Adipocyte (in vitro differentiated cells): Measurements from ENCODE around the gene AGAP2.

Experiments used
- DNase-seq: peaks from one replicate; pipeline ENCODE4 v3.0.0-alpha.2; 2015; ENCODE audit warnings: low read depth
- H3K27me3 ChIP-seq: replicated peaks from 2 replicates; pipeline ENCODE4 v1.7.0; 2013; ENCODE audit warnings: mild to moderate bottlenecking, low read length, moderate library complexity; ENCODE audit not compliant: control insufficient read depth, insufficient read depth
- H3K36me3 ChIP-seq: 2 replicates; pipeline ENCODE4 v1.7.0; 2013; ENCODE audit warnings: low read length, mild to moderate bottlenecking, moderate library complexity; ENCODE audit not compliant: control insufficient read depth, insufficient read depth, severe bottlenecking
- H3K4me1 ChIP-seq: 2 replicates; pipeline ENCODE4 v1.7.0; 2013; ENCODE audit warnings: mild to moderate bottlenecking, low read length, moderate library complexity; ENCODE audit not compliant: control insufficient read depth, insufficient read depth
- H3K4me3 ChIP-seq: 2 replicates; pipeline ENCODE4 v1.7.0; 2013; ENCODE audit warnings: mild to moderate bottlenecking, low read length, moderate library complexity
- H3K9ac ChIP-seq: 2 replicates; pipeline ENCODE4 v1.7.0; 2013; ENCODE audit warnings: mild to moderate bottlenecking, low read length, moderate library complexity
- H3K9me3 ChIP-seq: 2 replicates; pipeline ENCODE4 v1.7.0; 2013; ENCODE audit warnings: mild to moderate bottlenecking, low read length, moderate library complexity; ENCODE audit not compliant: control insufficient read depth

AGAP2 gene

DNA sequence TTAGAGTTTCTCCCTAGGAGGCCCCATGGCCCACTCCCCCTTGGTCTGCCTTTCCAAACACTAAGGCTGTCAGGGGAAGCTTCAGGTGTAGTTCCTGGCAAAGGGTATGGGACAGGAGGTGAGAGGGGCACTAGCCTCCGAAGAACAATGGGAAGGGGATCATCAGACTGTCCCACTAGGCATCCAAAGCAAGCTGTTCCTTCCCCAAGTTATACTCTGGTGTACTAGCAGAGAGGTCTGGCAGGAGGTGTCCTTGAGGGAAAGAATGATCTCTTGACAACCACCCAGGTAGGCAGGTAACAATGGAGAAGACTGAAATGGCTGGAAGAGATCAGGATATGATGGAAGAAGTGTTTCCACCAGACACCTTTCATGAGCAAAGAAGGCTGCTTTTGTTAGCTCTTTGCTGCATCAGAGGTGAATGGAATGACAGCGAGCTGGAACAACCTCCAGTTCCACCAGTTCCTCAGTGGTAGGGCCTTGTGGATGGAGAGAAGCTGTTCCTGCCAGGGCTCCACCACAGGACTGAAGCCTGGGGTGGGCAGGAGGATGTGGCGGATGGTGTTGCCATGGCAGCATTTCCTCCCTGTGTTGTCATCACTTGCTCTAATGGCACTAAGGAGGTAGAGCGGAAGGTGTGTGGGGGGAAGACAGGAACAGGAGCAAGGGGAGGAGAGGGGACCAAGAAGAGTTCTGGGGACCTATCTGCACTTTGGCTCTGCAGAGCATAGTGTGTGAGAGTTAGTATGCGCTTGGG lies 2.3 kb upstream of the AGAP2 start:
- H3K36me3 ChIP-seq: no peaks in the 10 kb centered on the region
- no peaks in the 10 kb centered on the region for H3K9me3 ChIP-seq
- no peak overlapping the region for H3K9ac ChIP-seq
- H3K27me3 ChIP-seq: peaks cover 43% of the 10 kb centered on the region
- no peak overlapping the region for H3K4me3 ChIP-seq
- peaks cover 10% of the 10 kb centered on the region for H3K4me1 ChIP-seq
- no peak for DNase-seq

DNA sequence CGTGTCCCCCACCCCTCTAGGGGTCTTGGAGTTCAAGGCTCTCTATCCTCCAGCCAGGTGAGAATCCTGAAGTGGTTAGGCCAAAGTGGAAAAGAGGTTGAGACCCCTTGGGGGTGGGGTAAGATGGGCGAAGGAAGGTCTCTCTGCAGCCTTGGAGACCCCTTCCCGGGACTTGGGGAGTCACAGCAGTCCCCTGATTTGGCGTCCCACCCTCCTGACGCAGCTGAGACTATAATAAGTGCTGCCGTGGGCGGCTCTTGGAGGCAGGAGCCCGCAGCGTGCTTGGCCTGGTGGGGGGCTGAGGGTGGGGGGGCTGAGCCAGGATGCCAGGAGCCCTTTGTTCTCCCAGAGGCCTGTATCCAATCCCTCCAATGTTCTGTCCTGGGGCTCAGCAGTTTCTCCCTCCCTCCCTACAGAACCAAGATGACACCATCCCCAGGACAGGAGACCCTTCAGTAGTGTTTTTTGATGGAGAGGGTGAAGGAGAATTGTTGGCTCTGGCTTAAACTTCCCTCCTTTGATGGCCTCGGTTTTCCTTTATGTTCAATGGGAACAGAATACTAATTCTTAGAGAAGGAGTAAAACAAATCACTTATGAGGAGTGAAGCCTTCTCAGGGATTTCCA lies 1.5 kb upstream of the AGAP2 start:
- Histone ChIP-seq H3K4me1 (peaks cover 6% of the 10 kb centered on the region), H3K27me3 (peaks cover 50% of the 10 kb centered on the region), H3K4me3 (no peak overlapping the region), H3K36me3 (no peaks in the 10 kb centered on the region), H3K9me3 (no peaks in the 10 kb centered on the region), H3K9ac (no peak overlapping the region)
- no peak for DNase-seq

DNA sequence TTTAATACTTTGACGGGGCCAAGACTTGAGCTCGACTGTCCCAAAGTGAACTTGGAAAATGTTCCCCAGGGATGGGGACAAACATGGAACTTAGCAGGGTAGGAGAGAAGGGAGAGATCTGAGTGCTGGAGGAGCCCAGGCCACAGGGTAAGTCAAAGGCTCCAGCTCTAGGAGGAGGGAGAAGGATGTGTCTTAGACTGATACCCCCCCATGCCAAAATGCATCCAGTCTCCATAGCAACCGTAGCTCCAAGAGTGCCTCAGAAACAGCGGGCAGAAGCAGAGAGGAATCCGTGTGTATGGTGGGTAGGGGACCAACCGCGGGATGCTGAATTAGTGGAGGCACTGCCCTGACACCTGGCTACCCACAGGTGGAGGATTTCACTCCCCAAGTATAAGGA lies 845 bp upstream of the AGAP2 start:
- H3K4me1 ChIP-seq: peaks cover 6% of the 10 kb centered on the region
- DNase-seq: no peak
- peaks cover 55% of the 10 kb centered on the region for H3K27me3 ChIP-seq
- H3K9me3 ChIP-seq: no peaks in the 10 kb centered on the region
- no peaks in the 10 kb centered on the region for H3K36me3 ChIP-seq
- H3K4me3 ChIP-seq: no peak overlapping the region
- no peak overlapping the region for H3K9ac ChIP-seq

DNA sequence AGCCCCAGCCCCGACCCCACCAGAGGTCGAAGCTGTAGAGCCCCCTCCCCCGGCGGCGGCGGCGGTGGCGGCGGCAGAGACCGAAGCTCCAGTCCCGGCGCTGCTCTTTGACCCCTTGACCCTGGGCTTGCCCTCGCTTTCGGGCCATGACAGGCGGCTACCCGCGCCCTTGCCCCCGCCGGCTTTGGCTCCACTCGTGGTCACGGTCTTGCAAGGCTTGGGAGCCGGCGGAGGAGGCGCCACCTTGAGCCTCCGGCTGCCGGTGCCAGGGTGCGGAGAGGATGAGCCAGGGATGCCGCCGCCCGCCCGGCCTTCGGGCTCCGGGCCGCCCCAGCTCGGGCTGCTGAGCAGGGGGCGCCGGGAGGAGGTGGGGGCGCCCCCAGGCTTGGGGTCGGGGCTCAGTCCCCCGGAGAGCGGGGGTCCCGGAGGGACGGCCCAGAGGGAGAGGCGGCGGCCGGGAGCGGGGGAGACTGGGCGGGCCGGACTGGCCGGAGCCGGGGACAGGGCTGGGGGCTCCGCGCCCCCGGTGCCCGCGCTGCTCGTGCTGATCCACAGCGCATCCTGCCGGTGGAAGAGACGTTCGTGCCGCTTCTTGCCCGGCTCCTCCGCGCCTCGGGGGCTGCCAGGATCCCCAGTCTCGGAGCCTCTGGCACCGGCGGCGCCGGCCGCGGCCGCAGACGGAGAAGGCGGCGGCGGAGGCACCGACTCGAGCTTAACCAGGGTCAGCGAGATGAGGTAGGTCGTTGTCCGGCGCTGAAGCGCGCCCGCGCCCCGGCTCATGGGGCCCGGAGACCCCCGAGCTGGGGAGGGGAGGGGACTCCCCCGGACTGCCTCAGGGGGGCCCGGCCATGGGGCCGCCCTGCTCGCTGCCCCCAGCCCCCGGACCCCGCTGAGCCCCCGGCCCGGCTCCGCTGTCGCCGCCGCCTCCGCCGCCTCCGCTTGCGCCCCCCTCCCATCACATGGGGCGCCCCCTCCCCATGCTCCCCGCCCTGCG lies 778 bp downstream of the AGAP2 start:
- H3K4me3 ChIP-seq: no peak overlapping the region
- H3K36me3 ChIP-seq: no peaks in the 10 kb centered on the region
- peak; percentile 72 for DNase-seq
- H3K9me3 ChIP-seq: no peaks in the 10 kb centered on the region
- H3K27me3 ChIP-seq: peaks cover 61% of the 10 kb centered on the region
- no peaks in the 10 kb centered on the region for H3K4me1 ChIP-seq
- H3K9ac ChIP-seq: no peak overlapping the region

DNA sequence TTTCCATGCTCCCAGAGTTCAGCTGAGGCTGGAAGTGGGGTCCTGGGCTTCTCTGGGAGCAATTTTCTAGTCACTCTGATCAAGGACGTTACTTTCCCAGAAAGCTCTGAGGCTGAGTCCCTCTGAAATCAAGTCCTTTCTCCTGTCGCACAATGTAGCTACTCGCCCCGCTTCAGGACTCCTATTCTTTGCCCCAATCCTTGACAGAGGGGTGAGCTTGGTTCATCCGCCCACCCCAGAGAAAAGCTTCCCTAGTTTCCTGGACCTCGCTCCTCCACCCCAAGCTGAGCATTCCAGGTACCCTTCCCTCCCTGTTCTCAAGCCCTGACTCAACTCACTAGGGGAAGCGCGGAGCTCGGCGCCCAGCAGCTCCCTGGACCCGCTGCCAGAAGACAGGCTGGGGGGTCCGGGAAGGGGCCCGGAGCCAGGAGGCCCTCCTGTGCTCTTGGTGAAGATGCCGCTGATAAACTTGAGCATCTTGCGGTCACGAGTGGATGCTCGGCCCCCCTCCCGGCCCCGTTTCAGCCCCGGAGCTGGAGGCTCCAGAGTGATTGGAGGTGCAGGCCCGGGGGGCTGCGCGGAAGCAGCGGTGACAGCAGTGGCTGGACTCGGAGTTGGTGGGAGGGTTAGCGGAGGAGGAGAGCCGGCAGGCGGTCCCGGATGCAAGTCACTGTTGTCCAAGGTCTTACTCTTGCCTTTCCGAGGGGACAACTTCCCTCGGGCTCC lies 1.6 kb downstream of the AGAP2 start:
- Histone ChIP-seq H3K4me1 (no peaks in the 10 kb centered on the region), H3K9ac (no peak overlapping the region), H3K9me3 (no peaks in the 10 kb centered on the region), H3K36me3 (no peaks in the 10 kb centered on the region), H3K27me3 (peaks cover 65% of the 10 kb centered on the region), H3K4me3 (no peak overlapping the region)
- no peak for DNase-seq

DNA sequence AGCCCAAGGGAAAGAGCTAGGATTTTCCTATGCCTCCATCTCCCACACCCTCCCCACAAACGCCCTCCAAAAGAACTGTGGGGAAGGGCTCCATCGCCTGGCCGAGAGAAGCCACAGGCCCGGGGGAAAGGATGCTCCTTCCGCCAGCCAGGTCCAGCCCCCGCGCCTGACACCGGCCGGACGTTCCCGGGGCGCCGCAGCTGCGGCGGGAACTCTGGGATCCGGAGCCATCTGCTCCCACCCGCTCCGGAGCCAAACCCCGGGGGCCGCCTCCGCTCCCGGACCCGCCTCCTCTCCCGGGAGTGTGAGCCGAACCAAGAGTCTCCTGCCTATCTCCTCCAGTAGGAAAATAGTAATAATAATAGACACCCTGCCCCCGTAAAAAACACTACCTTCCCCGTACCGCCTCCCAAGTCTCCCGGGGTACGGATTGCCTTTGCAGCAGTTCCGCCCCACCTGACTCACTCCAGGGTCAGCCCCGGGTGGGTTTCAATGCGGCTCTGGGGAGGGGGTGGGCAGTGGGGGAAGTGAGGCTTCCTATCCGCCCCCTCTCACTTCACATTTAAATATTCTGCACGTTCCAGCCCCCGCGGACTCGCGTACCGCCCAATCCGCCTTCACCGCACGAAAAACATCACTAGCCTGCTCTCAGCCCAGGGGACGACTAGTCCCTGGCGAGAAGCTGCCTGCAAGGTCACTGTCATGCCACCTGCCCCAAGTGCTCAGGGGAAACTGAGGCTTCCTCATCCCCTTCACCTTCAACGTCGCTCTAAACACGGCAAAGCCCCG lies 2.4 kb downstream of the AGAP2 start:
- DNase-seq: peak; percentile 62
- Histone ChIP-seq H3K27me3 (peaks cover 66% of the 10 kb centered on the region), H3K9me3 (no peaks in the 10 kb centered on the region), H3K36me3 (no peaks in the 10 kb centered on the region), H3K4me1 (no peaks in the 10 kb centered on the region), H3K4me3 (no peak overlapping the region), H3K9ac (no peak overlapping the region)

DNA sequence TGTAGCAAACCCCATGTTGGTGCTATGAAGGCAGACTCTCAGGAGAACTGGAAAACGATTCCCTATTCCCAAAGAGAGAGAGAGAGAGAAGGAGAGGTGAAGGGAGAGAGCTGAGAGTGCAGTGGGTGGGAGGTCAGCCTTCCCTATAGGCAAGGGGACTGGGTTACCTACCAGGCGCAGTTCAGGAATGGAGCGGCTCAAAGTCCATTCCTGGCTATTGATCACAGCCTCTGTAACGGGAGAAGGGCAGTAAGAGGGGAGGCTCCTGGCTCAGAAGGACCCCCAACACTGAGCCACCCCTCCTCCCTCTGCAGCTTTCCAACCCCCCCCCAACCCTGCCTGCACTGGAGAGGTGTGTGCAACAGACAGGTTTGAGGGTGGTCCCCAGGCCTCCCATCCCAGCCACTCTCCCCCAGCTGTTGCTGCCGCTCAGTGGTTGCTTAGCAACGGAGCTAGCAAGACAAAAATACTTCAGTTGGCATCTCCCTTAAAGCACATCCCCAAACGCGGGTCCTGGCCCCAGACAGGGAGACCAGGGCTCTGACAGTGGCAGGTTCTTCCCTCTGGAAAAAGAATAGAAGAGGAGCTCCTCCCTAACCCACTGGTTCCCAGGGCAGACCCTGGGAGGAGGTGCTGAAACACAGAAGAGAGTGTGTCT lies 3.2 kb downstream of the AGAP2 start:
- Histone ChIP-seq H3K27me3 (peaks cover 66% of the 10 kb centered on the region), H3K4me1 (no peaks in the 10 kb centered on the region), H3K9ac (no peak overlapping the region), H3K9me3 (no peaks in the 10 kb centered on the region), H3K36me3 (no peaks in the 10 kb centered on the region), H3K4me3 (no peak overlapping the region)
- no peak for DNase-seq

DNA sequence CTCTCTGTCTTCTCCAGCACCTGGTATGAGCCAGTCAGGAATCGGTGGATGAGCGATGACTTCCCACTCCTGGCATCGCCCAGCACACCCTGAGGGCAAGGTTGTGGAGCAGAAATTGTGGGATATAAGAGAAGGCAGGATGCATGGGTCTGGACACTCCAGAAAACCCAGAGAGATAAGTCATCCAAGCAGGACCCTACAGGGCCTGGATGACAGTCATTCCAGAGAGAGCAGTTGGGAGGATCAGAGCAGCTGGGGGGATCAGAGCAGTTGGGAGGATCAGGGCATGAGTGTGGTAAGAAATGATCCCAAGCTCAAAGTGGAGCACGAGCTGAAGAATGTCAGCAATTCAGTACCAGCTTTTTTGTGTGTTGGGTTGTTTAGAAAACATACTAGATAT lies 4.0 kb downstream of the AGAP2 start:
- Histone ChIP-seq H3K4me1 (no peaks in the 10 kb centered on the region), H3K9ac (no peak overlapping the region), H3K27me3 (peaks cover 60% of the 10 kb centered on the region), H3K9me3 (no peaks in the 10 kb centered on the region), H3K36me3 (no peaks in the 10 kb centered on the region), H3K4me3 (no peak overlapping the region)
- DNase-seq: no peak

DNA sequence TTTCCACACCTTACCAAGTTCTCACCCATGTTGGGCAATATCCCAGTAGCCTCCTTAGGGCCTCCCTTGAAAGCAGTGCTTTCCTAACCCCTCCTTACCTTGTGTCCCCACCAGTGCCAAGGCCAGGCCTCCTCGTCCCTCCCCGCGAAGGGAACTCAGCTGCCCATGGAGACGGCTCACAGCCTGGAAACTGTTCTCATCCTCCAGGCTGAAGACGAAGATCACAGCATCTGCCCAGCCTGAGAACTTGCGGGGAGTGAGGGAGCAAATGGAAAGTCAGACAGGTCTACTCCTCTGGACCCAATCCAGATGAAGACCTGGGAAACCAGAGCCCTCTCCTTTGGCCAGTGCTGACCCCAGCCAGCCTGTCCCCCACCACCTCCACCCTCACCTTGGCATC lies 4.6 kb downstream of the AGAP2 start:
- H3K9me3 ChIP-seq: no peaks in the 10 kb centered on the region
- DNase-seq: no peak
- no peaks in the 10 kb centered on the region for H3K4me1 ChIP-seq
- no peak overlapping the region for H3K4me3 ChIP-seq
- no peak overlapping the region for H3K9ac ChIP-seq
- no peaks in the 10 kb centered on the region for H3K36me3 ChIP-seq
- peaks cover 53% of the 10 kb centered on the region for H3K27me3 ChIP-seq
